ENCODE results near the gene TMEM132A. TPM values are rescaled to one million over a fixed set of nuclear protein-coding genes. Genes with fewer than 3 reads are reported as not detected.

TMEM132A gene
- total and polyA plus RNA-seq, 9 of the 15 experiments (the other 6 are each of a cell fraction or from before 2014, with no cell fraction given), result 0.04 to 1.1 (median 0.18) TPM; not detected in 4

DNA sequence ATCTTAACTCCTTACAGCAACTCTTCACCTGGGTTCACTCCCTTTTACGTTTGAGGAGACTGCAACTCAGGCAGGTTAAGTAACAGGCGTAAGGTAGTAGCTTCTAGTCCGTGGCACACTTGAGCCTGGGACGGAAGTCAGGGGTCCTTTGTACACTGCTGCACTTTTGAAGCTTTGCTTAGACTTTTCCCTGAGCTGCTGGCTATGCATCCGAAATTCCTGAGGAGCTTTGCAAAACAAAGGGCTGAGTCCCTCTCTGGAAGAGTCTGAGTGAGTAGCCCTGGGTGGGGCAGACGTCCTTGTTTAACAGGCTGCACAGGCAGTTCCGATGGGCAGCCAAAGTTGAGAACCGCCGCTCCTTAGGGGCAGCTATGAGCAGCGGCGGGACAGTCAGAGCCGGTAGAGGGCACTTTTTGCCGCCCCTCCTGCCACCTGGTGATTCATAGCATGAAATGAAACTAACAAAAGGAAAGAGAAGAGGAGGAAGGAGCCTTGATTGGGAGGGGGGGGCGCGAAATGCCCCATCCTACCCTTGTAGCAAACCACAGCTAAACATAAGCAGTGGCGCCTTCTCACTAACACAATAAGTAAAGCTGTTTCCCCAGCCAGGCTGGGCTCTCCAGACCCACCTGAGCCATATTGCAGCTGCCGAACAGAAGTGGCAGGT lies 8.9 kb upstream of the TMEM132A start (continued):
- TF ChIP-seq, protein P1, sequence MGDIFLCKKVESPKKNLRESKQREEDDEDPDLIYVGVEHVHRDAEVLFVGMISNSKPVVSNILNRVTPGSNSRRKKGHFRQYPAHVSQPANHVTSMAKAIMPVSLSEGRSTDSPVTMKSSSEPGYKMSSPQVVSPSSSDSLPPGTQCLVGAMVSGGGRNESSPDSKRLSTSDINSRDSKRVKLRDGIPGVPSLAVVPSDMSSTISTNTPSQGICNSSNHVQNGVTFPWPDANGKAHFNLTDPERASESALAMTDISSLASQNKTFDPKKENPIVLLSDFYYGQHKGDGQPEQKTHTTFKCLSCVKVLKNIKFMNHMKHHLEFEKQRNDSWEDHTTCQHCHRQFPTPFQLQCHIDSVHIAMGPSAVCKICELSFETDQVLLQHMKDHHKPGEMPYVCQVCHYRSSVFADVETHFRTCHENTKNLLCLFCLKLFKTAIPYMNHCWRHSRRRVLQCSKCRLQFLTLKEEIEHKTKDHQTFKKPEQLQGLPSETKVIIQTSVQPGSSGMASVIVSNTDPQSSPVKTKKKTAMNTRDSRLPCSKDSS (IDR thresholded peaks at IDR 0.05; ENCODE audit: low read depth, partially characterized antibody), result no peak
- TF ChIP-seq BCOR (IDR thresholded peaks at IDR 0.05) (no peak), MEF2D (tag; conservative IDR thresholded peaks at IDR 0.05; ENCODE audit: low read depth) (no peak), RAD21 (CRISPR knock-in tag; conservative IDR thresholded peaks at IDR 0.05 in 1 of 2, IDR thresholded peaks at IDR 0.05 in 1 of 2) (peak in 1 of 2 experiments; percentile 7; a peak in 1 of 4 replicates), MXI1 (IDR thresholded peaks at IDR 0.05; ENCODE audit: low read depth, low read length) (no peak), FOXM1 (IDR thresholded peaks at IDR 0.05; ENCODE audit: low read depth) (no peak), FOXM1 (CRISPR knock-in tag; IDR thresholded peaks at IDR 0.05; ENCODE audit: low read depth) (0 out of 2 replicates have a peak, but pooled peaks have one; percentile 51)
- TF ChIP-seq, protein P2, sequence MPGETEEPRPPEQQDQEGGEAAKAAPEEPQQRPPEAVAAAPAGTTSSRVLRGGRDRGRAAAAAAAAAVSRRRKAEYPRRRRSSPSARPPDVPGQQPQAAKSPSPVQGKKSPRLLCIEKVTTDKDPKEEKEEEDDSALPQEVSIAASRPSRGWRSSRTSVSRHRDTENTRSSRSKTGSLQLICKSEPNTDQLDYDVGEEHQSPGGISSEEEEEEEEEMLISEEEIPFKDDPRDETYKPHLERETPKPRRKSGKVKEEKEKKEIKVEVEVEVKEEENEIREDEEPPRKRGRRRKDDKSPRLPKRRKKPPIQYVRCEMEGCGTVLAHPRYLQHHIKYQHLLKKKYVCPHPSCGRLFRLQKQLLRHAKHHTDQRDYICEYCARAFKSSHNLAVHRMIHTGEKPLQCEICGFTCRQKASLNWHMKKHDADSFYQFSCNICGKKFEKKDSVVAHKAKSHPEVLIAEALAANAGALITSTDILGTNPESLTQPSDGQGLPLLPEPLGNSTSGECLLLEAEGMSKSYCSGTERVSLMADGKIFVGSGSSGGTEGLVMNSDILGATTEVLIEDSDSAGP (CRISPR knock-in tag; IDR thresholded peaks at IDR 0.05), result 0 out of 2 replicates have a peak, but pooled peaks have one; percentile 24
- TF ChIP-seq, protein P3, sequence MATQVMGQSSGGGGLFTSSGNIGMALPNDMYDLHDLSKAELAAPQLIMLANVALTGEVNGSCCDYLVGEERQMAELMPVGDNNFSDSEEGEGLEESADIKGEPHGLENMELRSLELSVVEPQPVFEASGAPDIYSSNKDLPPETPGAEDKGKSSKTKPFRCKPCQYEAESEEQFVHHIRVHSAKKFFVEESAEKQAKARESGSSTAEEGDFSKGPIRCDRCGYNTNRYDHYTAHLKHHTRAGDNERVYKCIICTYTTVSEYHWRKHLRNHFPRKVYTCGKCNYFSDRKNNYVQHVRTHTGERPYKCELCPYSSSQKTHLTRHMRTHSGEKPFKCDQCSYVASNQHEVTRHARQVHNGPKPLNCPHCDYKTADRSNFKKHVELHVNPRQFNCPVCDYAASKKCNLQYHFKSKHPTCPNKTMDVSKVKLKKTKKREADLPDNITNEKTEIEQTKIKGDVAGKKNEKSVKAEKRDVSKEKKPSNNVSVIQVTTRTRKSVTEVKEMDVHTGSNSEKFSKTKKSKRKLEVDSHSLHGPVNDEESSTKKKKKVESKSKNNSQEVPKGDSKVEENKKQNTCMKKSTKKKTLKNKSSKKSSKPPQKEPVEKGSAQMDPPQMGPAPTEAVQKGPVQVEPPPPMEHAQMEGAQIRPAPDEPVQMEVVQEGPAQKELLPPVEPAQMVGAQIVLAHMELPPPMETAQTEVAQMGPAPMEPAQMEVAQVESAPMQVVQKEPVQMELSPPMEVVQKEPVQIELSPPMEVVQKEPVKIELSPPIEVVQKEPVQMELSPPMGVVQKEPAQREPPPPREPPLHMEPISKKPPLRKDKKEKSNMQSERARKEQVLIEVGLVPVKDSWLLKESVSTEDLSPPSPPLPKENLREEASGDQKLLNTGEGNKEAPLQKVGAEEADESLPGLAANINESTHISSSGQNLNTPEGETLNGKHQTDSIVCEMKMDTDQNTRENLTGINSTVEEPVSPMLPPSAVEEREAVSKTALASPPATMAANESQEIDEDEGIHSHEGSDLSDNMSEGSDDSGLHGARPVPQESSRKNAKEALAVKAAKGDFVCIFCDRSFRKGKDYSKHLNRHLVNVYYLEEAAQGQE (IDR thresholded peaks at IDR 0.05; ENCODE audit: borderline replicate concordance), result peak; percentile 15; the same call in 1 of the 2 replicates
- TF ChIP-seq, protein P3 (CRISPR knock-in tag; IDR thresholded peaks at IDR 0.05; ENCODE audit: low read depth), result no peak
- TF ChIP-seq, protein P4, sequence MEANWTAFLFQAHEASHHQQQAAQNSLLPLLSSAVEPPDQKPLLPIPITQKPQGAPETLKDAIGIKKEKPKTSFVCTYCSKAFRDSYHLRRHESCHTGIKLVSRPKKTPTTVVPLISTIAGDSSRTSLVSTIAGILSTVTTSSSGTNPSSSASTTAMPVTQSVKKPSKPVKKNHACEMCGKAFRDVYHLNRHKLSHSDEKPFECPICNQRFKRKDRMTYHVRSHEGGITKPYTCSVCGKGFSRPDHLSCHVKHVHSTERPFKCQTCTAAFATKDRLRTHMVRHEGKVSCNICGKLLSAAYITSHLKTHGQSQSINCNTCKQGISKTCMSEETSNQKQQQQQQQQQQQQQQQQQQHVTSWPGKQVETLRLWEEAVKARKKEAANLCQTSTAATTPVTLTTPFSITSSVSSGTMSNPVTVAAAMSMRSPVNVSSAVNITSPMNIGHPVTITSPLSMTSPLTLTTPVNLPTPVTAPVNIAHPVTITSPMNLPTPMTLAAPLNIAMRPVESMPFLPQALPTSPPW (CRISPR knock-in tag; IDR thresholded peaks at IDR 0.05), result peak; percentile 31; the same call in 1 of the 2 replicates
- TF ChIP-seq, protein P5, sequence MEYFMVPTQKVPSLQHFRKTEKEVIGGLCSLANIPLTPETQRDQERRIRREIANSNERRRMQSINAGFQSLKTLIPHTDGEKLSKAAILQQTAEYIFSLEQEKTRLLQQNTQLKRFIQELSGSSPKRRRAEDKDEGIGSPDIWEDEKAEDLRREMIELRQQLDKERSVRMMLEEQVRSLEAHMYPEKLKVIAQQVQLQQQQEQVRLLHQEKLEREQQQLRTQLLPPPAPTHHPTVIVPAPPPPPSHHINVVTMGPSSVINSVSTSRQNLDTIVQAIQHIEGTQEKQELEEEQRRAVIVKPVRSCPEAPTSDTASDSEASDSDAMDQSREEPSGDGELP (CRISPR knock-in tag; IDR thresholded peaks at IDR 0.05; ENCODE audit: borderline replicate concordance), result peak; percentile 51; the same call in 1 of the 2 replicates
